ENCODE measurements around the gene TEKT1. TPM values are rescaled to one million over a fixed set of nuclear protein-coding genes. Genes with fewer than 3 reads are reported as not detected.
"Not testable (repeated sequence)": the region's sequence is repeated elsewhere in the genome, so short reads cannot be mapped to it uniquely, and the experiment has no call there.

The TEKT1 gene
- total and polyA plus RNA-seq, 4 donors, result 0.15 TPM; not detected in 3

DNA sequence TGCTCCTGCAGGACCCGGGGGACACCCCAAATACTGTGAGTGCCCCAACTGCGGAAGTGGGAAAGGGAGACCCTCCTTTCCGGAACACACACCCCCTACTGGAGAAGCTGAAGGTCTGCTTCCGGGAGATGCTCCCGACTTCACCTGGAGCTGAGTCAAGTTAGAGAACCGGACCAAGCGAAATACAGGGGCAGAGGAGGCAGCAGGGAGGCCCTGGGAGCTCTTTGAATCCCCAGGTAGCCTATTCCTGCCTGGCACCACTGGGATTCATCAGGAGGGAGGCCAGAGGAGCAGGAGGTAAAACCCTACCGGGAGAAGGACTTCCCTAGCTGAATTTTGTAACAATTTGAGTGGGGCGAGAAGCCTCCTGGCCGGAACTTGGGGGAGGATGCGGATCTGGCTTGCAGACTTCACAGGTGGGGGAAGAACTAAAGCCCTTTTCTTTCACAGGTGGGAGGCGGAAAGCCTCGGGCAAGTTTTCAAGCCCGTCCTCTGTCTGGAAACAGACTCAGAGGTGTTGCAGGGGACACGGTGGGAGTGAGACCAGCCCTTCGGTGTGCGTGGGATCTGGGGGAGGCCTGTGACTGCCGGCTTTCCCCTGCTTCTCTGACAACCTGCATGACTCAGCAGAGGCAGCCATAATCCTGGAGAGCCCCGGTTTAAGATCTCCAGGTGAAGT is 22.4 kb upstream of the TEKT1 start:
- DNase-seq (ENCODE audit: low spot score), result peak; percentile 38
- Histone ChIP-seq H3K27me3 (ENCODE audit: control insufficient read depth in 4 of 4, insufficient read depth in 4 of 4, low read length in 3 of 4) (no peaks in the 10 kb centered on the region), H3K4me1 (ENCODE audit: control insufficient read depth in 4 of 4, insufficient read depth in 4 of 4, low read length in 3 of 4) (peaks cover 0 to 18% (median 4%) of the 10 kb centered on the region in 4 donors), H3K9me3 (ENCODE audit: control insufficient read depth in 4 of 4, low read length in 3 of 4) (no peaks in the 10 kb centered on the region), H3K4me3 (ENCODE audit: low read depth in 1 of 3, low read length in 3 of 3) (peak overlapping the region; percentile 54 to 78 (median 71)), H3K36me3 (ENCODE audit: control insufficient read depth in 4 of 4, insufficient read depth in 3 of 4, low read depth in 1 of 4, low read length in 3 of 4) (peaks cover 0 to 2% (median 0%) of the 10 kb centered on the region in 4 donors), H3K9ac (ENCODE audit: low read depth in 1 of 2, low read length in 2 of 2) (peak overlapping the region; percentile 60 to 82), H3K27ac (ENCODE audit: low read depth in 1 of 2, low read length in 2 of 2) (peak overlapping the region; percentile 77 to 87)
- 35% methylated on average over 19 of the region's 19 CpGs for WGBS
- TF ChIP-seq NR2F2 (IDR thresholded peaks at IDR 0.05), result no peak
- TF ChIP-seq SP1 (IDR thresholded peaks at IDR 0.05), result no peak
- TF ChIP-seq, protein P1, sequence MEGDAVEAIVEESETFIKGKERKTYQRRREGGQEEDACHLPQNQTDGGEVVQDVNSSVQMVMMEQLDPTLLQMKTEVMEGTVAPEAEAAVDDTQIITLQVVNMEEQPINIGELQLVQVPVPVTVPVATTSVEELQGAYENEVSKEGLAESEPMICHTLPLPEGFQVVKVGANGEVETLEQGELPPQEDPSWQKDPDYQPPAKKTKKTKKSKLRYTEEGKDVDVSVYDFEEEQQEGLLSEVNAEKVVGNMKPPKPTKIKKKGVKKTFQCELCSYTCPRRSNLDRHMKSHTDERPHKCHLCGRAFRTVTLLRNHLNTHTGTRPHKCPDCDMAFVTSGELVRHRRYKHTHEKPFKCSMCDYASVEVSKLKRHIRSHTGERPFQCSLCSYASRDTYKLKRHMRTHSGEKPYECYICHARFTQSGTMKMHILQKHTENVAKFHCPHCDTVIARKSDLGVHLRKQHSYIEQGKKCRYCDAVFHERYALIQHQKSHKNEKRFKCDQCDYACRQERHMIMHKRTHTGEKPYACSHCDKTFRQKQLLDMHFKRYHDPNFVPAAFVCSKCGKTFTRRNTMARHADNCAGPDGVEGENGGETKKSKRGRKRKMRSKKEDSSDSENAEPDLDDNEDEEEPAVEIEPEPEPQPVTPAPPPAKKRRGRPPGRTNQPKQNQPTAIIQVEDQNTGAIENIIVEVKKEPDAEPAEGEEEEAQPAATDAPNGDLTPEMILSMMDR (IDR thresholded peaks at IDR 0.05; ENCODE audit: low read depth, low read length, missing input control), result peak; percentile 38
- TF ChIP-seq, protein P2, sequence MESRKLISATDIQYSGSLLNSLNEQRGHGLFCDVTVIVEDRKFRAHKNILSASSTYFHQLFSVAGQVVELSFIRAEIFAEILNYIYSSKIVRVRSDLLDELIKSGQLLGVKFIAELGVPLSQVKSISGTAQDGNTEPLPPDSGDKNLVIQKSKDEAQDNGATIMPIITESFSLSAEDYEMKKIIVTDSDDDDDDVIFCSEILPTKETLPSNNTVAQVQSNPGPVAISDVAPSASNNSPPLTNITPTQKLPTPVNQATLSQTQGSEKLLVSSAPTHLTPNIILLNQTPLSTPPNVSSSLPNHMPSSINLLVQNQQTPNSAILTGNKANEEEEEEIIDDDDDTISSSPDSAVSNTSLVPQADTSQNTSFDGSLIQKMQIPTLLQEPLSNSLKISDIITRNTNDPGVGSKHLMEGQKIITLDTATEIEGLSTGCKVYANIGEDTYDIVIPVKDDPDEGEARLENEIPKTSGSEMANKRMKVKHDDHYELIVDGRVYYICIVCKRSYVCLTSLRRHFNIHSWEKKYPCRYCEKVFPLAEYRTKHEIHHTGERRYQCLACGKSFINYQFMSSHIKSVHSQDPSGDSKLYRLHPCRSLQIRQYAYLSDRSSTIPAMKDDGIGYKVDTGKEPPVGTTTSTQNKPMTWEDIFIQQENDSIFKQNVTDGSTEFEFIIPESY (IDR thresholded peaks at IDR 0.05), result no peak
- no peak for TF ChIP-seq TAF1 (conservative IDR thresholded peaks at IDR 0.05)
- TF ChIP-seq, protein P3, sequence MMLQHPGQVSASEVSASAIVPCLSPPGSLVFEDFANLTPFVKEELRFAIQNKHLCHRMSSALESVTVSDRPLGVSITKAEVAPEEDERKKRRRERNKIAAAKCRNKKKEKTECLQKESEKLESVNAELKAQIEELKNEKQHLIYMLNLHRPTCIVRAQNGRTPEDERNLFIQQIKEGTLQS (IDR thresholded peaks at IDR 0.05), result no peak
- TF ChIP-seq, protein P4, sequence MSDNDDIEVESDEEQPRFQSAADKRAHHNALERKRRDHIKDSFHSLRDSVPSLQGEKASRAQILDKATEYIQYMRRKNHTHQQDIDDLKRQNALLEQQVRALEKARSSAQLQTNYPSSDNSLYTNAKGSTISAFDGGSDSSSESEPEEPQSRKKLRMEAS (IDR thresholded peaks at IDR 0.05), result no peak
- TF ChIP-seq JUND (IDR thresholded peaks at IDR 0.05), result no peak
- TF ChIP-seq EGR1 (IDR thresholded peaks at IDR 0.05; ENCODE audit: low read depth in 2 of 2), result no peak
- peak; percentile 60 to 71 for TF ChIP-seq GABPA (IDR thresholded peaks at IDR 0.05 in 1 of 2, conservative IDR thresholded peaks at IDR 0.05 in 1 of 2)
- TF ChIP-seq FOXA1 (IDR thresholded peaks at IDR 0.05), result no peak
- peak in 1 of 2 donors; percentile 52 for TF ChIP-seq RAD21 (IDR thresholded peaks at IDR 0.05)
- TF ChIP-seq YY1 (IDR thresholded peaks at IDR 0.05), result peak; percentile 87
- TF ChIP-seq FOXA2 (IDR thresholded peaks at IDR 0.05), result no peak
- TF ChIP-seq, protein P5, sequence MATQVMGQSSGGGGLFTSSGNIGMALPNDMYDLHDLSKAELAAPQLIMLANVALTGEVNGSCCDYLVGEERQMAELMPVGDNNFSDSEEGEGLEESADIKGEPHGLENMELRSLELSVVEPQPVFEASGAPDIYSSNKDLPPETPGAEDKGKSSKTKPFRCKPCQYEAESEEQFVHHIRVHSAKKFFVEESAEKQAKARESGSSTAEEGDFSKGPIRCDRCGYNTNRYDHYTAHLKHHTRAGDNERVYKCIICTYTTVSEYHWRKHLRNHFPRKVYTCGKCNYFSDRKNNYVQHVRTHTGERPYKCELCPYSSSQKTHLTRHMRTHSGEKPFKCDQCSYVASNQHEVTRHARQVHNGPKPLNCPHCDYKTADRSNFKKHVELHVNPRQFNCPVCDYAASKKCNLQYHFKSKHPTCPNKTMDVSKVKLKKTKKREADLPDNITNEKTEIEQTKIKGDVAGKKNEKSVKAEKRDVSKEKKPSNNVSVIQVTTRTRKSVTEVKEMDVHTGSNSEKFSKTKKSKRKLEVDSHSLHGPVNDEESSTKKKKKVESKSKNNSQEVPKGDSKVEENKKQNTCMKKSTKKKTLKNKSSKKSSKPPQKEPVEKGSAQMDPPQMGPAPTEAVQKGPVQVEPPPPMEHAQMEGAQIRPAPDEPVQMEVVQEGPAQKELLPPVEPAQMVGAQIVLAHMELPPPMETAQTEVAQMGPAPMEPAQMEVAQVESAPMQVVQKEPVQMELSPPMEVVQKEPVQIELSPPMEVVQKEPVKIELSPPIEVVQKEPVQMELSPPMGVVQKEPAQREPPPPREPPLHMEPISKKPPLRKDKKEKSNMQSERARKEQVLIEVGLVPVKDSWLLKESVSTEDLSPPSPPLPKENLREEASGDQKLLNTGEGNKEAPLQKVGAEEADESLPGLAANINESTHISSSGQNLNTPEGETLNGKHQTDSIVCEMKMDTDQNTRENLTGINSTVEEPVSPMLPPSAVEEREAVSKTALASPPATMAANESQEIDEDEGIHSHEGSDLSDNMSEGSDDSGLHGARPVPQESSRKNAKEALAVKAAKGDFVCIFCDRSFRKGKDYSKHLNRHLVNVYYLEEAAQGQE (IDR thresholded peaks at IDR 0.05), result no peak

DNA sequence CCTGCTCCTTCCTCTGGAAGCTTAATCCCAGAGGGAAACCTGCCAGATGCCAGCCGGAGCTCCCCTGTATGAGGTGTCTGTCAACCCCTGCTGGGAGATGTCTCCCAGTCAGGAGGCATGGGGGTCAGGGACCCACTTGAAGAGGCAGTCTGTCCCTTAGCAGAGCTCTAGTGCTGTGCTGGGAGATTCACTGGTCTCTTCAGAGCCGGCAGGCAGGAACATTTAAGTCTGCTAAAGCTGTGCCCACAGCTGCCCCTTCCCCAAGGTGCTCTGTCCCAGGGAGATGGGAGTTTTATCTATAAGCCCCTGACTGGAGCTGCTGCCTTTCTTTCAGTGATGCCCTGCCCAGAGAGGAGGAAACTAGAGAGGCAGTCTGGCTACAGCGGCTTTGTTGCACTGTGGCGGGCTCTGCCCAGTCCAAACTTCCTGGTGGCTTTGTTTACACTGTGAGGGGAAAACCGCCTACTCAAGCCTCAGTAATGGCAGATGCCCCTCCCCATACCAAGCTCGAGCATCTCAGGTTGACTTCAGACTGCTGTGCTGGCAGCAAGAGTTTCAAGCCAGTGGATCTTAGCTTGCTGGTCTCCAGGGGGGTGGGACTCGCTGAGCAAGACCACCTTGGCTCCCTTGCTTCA is 17.1 kb upstream of the TEKT1 start:
- not testable (repeated sequence) for H3K27me3 ChIP-seq (ENCODE audit: control insufficient read depth in 4 of 4, insufficient read depth in 4 of 4, low read length in 3 of 4); DNase-seq (ENCODE audit: low spot score); H3K9ac ChIP-seq (ENCODE audit: low read depth in 1 of 2, low read length in 2 of 2); H3K4me1 ChIP-seq (ENCODE audit: control insufficient read depth in 4 of 4, insufficient read depth in 4 of 4, low read length in 3 of 4); H3K9me3 ChIP-seq (ENCODE audit: control insufficient read depth in 4 of 4, low read length in 3 of 4); H3K4me3 ChIP-seq (ENCODE audit: low read depth in 1 of 3, low read length in 3 of 3); H3K27ac ChIP-seq (ENCODE audit: low read depth in 1 of 2, low read length in 2 of 2); H3K36me3 ChIP-seq (ENCODE audit: control insufficient read depth in 4 of 4, insufficient read depth in 3 of 4, low read depth in 1 of 4, low read length in 3 of 4)
- 74% methylated on average over 7 of the region's 7 CpGs for WGBS

DNA sequence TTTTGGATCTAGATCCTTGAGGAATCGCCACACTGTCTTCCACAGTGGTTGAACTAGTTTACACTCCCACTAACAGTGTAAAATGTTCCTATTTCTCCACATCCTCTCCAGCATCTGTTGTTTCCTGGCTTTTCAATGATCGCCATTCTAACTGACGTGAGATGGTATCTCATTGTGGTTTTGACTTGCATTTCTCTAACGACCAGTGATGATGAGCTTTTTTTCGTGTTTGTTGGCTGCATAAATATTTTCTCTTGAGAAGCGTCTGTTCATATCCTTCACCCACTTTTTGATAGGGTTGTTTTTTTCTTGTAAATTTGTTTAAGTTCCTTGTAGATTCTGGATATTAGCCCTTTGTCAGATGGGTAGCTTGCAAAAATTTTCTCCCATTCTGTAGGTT is 14.6 kb upstream of the TEKT1 start:
- DNase-seq (ENCODE audit: low spot score); H3K9me3 ChIP-seq (ENCODE audit: control insufficient read depth in 4 of 4, low read length in 3 of 4); H3K36me3 ChIP-seq (ENCODE audit: control insufficient read depth in 4 of 4, insufficient read depth in 3 of 4, low read depth in 1 of 4, low read length in 3 of 4); H3K4me3 ChIP-seq (ENCODE audit: low read depth in 1 of 3, low read length in 3 of 3); H3K9ac ChIP-seq (ENCODE audit: low read depth in 1 of 2, low read length in 2 of 2); H3K27ac ChIP-seq (ENCODE audit: low read depth in 1 of 2, low read length in 2 of 2); H3K27me3 ChIP-seq (ENCODE audit: control insufficient read depth in 4 of 4, insufficient read depth in 4 of 4, low read length in 3 of 4); H3K4me1 ChIP-seq (ENCODE audit: control insufficient read depth in 4 of 4, insufficient read depth in 4 of 4, low read length in 3 of 4): not testable (repeated sequence)
- 72% methylated on average over 6 of the region's 6 CpGs for WGBS

DNA sequence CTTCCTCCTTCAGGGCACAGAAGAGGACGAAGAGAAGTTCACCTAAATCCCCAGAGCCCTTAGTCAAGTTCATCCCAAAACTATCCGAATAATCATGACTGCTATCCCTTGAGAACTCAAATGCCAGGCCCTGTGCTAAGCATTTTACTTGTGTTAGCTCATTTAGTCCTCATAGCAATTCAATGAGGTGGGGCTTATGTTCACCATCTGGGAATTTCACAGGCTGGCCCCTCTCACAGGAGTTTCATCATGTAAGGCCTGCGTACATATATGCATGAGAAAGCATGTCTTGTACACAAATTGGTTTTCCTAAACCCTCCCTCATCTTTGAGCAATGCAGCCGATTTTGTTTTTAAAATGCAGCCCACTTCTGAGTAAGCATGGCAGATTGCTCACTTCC is 12.9 kb upstream of the TEKT1 start:
- not testable (repeated sequence) for H3K4me1 ChIP-seq (ENCODE audit: control insufficient read depth in 4 of 4, insufficient read depth in 4 of 4, low read length in 3 of 4); H3K27ac ChIP-seq (ENCODE audit: low read depth in 1 of 2, low read length in 2 of 2); H3K27me3 ChIP-seq (ENCODE audit: control insufficient read depth in 4 of 4, insufficient read depth in 4 of 4, low read length in 3 of 4); H3K9me3 ChIP-seq (ENCODE audit: control insufficient read depth in 4 of 4, low read length in 3 of 4); DNase-seq (ENCODE audit: low spot score); H3K9ac ChIP-seq (ENCODE audit: low read depth in 1 of 2, low read length in 2 of 2); H3K36me3 ChIP-seq (ENCODE audit: control insufficient read depth in 4 of 4, insufficient read depth in 3 of 4, low read depth in 1 of 4, low read length in 3 of 4); H3K4me3 ChIP-seq (ENCODE audit: low read depth in 1 of 3, low read length in 3 of 3)
- 87% methylated on average over 4 of the region's 4 CpGs for WGBS

Measured in liver (tissue), 9 donors.